DMS53 treated with DMSO at 0.1 percent for 48 hours (cell line): ENCODE data around the gene C19orf73.

Experiments used
- DNase-seq: peaks from one replicate; lab custom pipeline; 2025; ENCODE audit not compliant: unreplicated experiment; lab: John Stamatoyannopoulos, UW

C19orf73 gene

GRCh38 chr19:49103331-49104085, 15.4 kb downstream of the C19orf73 start:
- DNase-seq: no peak

- DNase-seq: no peak
Observed at GRCh38 chr19:49102303-49102702, 16.6 kb downstream of the C19orf73 start.

- DNase-seq: no peak
Observed at GRCh38 chr19:49101160-49101559, 17.8 kb downstream of the C19orf73 start.

- DNase-seq: no peak
Observed at GRCh38 chr19:49098795-49099194, 20.1 kb downstream of the C19orf73 start.

GRCh38 chr19:49097453-49098288, 21.3 kb downstream of the C19orf73 start:
- peak; percentile 82 for DNase-seq

GRCh38 chr19:49094505-49095482, 24.1 kb downstream of the C19orf73 start:
- DNase-seq: no peak

GRCh38 chr19:49092686-49093085, 26.3 kb downstream of the C19orf73 start:
- DNase-seq: no peak

GRCh38 chr19:49091391-49092038, 27.4 kb downstream of the C19orf73 start:
- no peak for DNase-seq

- DNase-seq: no peak
Observed at GRCh38 chr19:49086296-49086695, 32.6 kb downstream of the C19orf73 start.

- no peak for DNase-seq
Observed at GRCh38 chr19:49085868-49086232, 33.1 kb downstream of the C19orf73 start.

- peak; percentile 98 for DNase-seq
Observed at GRCh38 chr19:49085020-49085867, 33.7 kb downstream of the C19orf73 start, which contains the start of gene SNRNP70. SNRNP70 (plus strand) TSS chr19:49085451; CDS start chr19:49086415, 964 bp downstream.

- DNase-seq: no peak
Observed at GRCh38 chr19:49084206-49085019, 34.5 kb downstream of the C19orf73 start.

- DNase-seq: no peak
Observed at GRCh38 chr19:49081273-49081672, 37.7 kb downstream of the C19orf73 start.

GRCh38 chr19:49080392-49080791, 38.6 kb downstream of the C19orf73 start:
- no peak for DNase-seq

- peak; percentile 19 for DNase-seq
Observed at GRCh38 chr19:49074869-49075268, 44.1 kb downstream of the C19orf73 start.

GRCh38 chr19:49073514-49074378, 45.2 kb downstream of the C19orf73 start:
- DNase-seq: no peak

- no peak for DNase-seq
Observed at GRCh38 chr19:49071860-49072547, 46.9 kb downstream of the C19orf73 start.
